Measurements from ENCODE around the gene DCAF7. TPM values are rescaled to one million over a fixed set of nuclear protein-coding genes. Genes with fewer than 3 reads are reported as not detected.

The DCAF7 gene
- total RNA-seq, 1 experiment from 2014 or later, result 58.9 TPM

DNA sequence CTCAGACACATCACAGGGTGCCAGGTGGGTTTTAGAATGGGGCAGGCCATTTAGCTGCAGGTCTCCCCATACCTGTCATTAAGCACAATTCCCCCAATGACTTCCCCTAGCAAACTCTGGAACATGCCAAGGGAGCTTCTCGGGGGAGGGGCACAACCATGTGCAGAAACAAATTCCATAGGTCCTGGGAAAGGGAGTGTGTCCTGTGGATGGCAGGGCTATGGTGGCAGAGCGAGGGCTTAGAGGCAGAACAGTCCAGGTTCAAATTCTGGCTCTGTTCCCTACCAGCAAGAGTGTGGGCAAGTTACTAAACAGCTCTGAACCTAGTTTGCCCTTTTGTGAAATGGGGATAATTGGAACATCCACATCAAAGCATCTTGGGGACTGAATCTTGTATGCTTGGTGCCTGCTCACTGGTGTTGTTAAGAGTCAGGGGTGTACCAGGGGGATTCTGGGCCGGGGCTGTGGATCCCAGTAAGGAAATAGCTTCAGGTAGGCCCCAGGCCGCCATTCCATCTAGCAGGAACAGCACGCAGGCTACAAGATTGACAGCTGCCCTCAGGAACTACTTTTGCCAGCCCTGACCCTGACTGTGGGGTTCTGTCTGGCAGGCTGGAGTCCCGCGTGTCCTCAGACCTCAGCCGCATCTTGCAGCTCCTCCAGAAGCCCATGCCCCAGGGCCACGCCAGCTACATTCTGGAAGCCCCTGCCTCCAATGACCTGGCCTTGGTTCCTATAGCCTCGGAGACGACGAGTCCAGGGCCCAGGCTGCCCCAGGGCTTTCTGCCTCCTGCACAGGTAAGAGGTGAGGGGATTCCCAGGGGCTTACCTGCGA is 5.6 kb upstream of the DCAF7 start:
- CTCF ChIA-PET, result no interaction called here
- TF ChIP-seq CTCF (IDR thresholded peaks at IDR 0.05; ENCODE audit: unreplicated experiment), result no peak
- intact Hi-C loops (cut with micrococcal nuclease; ENCODE audit: unreplicated experiment), result no loop called here
- Mint-ChIP-seq H3K4me1 (ENCODE audit: low read depth, unreplicated experiment) (peaks cover 8% of the 10 kb centered on the region), H3K36me3 (ENCODE audit: insufficient read depth, unreplicated experiment) (peaks cover 3% of the 10 kb centered on the region), H3K27ac (ENCODE audit: unreplicated experiment) (no peak overlapping the region), H3K9me3 (ENCODE audit: low read depth, unreplicated experiment) (no peaks in the 10 kb centered on the region), H3K27me3 (ENCODE audit: unreplicated experiment) (peaks cover 15% of the 10 kb centered on the region), H3K4me3 (ENCODE audit: low read depth, unreplicated experiment) (no peak overlapping the region)
- no peak for DNase-seq
- no TSS peak for BruUV-seq (replicated peaks)

DNA sequence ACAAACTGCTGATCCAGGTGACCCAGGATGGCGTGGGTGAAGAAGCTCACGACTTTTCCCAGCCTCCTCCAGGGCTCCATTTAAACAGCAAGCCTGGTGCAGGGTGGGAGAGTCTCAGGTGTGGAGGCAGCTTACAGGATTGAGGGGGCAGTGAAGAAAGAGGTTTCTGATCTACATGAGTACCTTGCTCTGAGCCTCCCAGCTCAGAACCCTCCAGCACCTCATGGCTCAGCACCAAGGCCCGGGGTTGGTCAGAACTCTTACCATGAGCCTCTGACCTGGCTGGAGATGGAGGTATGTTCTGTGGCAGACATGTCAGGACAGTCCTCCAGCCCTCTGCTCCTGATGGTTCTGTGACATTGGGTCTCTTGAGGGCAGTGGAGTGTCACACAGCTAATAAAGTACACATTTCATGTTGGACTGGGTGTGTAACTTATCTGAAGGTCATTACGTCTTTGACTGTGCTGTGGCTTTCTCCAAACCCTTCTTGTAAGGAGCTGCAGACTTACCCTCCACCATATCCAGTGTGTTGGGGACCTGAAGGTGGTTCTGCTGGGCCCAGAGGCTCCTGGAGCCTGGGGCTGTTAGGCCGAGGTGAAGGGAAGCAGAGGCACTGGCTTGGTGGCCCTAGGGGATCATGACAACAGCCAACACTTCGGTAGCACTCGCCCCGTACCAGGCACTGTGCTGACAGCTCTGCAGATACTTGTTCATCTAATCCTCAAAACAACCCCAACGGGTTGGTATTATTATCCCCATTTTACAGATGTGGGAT is 3.8 kb upstream of the DCAF7 start:
- no peak for DNase-seq
- Mint-ChIP-seq H3K4me3 (ENCODE audit: low read depth, unreplicated experiment) (no peak overlapping the region), H3K9me3 (ENCODE audit: low read depth, unreplicated experiment) (no peaks in the 10 kb centered on the region), H3K27ac (ENCODE audit: unreplicated experiment) (no peak overlapping the region), H3K4me1 (ENCODE audit: low read depth, unreplicated experiment) (peaks cover 8% of the 10 kb centered on the region), H3K27me3 (ENCODE audit: unreplicated experiment) (no peaks in the 10 kb centered on the region), H3K36me3 (ENCODE audit: insufficient read depth, unreplicated experiment) (peaks cover 21% of the 10 kb centered on the region)
- intact Hi-C loops (cut with micrococcal nuclease; ENCODE audit: unreplicated experiment), result no loop called here
- CTCF ChIA-PET, result no interaction called here
- TF ChIP-seq CTCF (IDR thresholded peaks at IDR 0.05; ENCODE audit: unreplicated experiment), result no peak
- no TSS peak for BruUV-seq (replicated peaks)

DNA sequence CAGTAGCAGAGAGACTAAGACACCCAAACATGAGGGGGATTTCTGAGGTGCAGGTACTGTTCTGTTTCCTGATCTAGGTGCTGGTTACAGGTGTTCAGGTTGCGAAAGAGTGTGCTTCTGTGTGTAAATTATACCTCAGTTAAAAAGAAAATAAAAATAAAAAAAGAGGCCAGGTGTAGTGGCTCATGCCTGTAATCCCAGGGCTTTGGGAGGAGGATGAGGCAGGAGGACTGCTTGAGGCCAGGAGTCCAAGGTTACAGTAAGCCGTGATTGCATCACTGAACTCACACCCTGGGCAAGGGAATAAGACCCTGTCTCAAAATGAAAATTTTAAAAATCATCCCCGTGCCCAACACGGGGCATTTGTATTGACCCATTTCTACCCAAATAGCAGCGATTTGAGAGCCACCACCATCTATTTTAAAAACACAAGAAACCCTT is 3.2 kb upstream of the DCAF7 start:
- Mint-ChIP-seq H3K27me3 (ENCODE audit: unreplicated experiment) (no peaks in the 10 kb centered on the region), H3K4me3 (ENCODE audit: low read depth, unreplicated experiment) (no peak overlapping the region), H3K36me3 (ENCODE audit: insufficient read depth, unreplicated experiment) (peaks cover 27% of the 10 kb centered on the region), H3K4me1 (ENCODE audit: low read depth, unreplicated experiment) (peaks cover 8% of the 10 kb centered on the region), H3K9me3 (ENCODE audit: low read depth, unreplicated experiment) (no peaks in the 10 kb centered on the region), H3K27ac (ENCODE audit: unreplicated experiment) (no peak overlapping the region)
- CTCF ChIA-PET, result interaction anchor here (0.7 kb wide), 1 partner anchor 11 kb away, joined by 4 read pairs; no protein-coding TSS in a partner anchor
- no peak for TF ChIP-seq CTCF (IDR thresholded peaks at IDR 0.05; ENCODE audit: unreplicated experiment)
- intact Hi-C loops (cut with micrococcal nuclease; ENCODE audit: unreplicated experiment), result no loop called here
- DNase-seq, result no peak
- no TSS peak for BruUV-seq (replicated peaks)

- TF ChIP-seq CTCF (IDR thresholded peaks at IDR 0.05; ENCODE audit: unreplicated experiment), result no peak
- intact Hi-C loops (cut with micrococcal nuclease; ENCODE audit: unreplicated experiment), result no loop called here
- Mint-ChIP-seq H3K4me1 (ENCODE audit: low read depth, unreplicated experiment) (no peaks in the 10 kb centered on the region), H3K27ac (ENCODE audit: unreplicated experiment) (peak overlapping the region; percentile 80), H3K9me3 (ENCODE audit: low read depth, unreplicated experiment) (no peaks in the 10 kb centered on the region), H3K4me3 (ENCODE audit: low read depth, unreplicated experiment) (peak overlapping the region; percentile 93), H3K36me3 (ENCODE audit: insufficient read depth, unreplicated experiment) (peaks cover 27% of the 10 kb centered on the region), H3K27me3 (ENCODE audit: unreplicated experiment) (no peaks in the 10 kb centered on the region)
- CTCF ChIA-PET, result no interaction called here
- BruUV-seq (replicated peaks), result TSS peak; percentile 79
- no peak for DNase-seq
Observed at GRCh38 chr17:63549289-63549945, 860 bp upstream of the DCAF7 start.
